Psoas muscle (tissue), 8 donors: ENCODE measurements around the gene HRH1. TPM values are rescaled to one million over a fixed set of nuclear protein-coding genes. Genes with fewer than 3 reads are reported as not detected.

Source experiments
- ATAC-seq, 4 donors: fragments of 200-7000 bp; cut with Tn5 transposase; one replicate each; pipeline ENCODE4 v1.9.1; 2020; ENCODE audit warnings: moderate library complexity in 3 of 4, mild to moderate bottlenecking in 2 of 4
- DNase-seq, 2 donors: peaks; one replicate each; pipeline ENCODE4 v3.0.0-alpha.2; 2020
- H3K27ac ChIP-seq: fragments of 200-600 bp; one replicate; pipeline ENCODE4 v1.8.0; 2022
- H3K27me3 ChIP-seq, 3 donors: fragments of 200-600 bp in 1 of 3; one replicate each; pipeline versions ENCODE4 v1.6.1 to v1.8.0; 2013 to 2022; ENCODE audit warnings: low read length in 2 of 3, mild to moderate bottlenecking in 2 of 3, moderate library complexity in 1 of 3; ENCODE audit not compliant: insufficient read depth in 3 of 3
- H3K36me3 ChIP-seq, 2 donors: fragments of 200-600 bp in 1 of 2; one replicate each; pipeline versions ENCODE4 v1.6.1 to v1.8.0; 2013 to 2022; ENCODE audit warnings: low read depth in 1 of 2, mild to moderate bottlenecking in 1 of 2, moderate library complexity in 1 of 2; ENCODE audit not compliant: insufficient read depth in 1 of 2
- H3K4me1 ChIP-seq: fragments of 200-600 bp; one replicate; pipeline ENCODE4 v1.8.0; 2022
- H3K4me3 ChIP-seq: fragments of 200-600 bp; one replicate; pipeline ENCODE4 v1.8.0; 2022; ENCODE audit warnings: mild to moderate bottlenecking
- H3K9me3 ChIP-seq: fragments of 200-600 bp; one replicate; pipeline ENCODE4 v1.8.0; 2022
- CTCF ChIP-seq: fragments of 200-600 bp; IDR thresholded peaks from one replicate; pipeline ENCODE4 v1.8.0; 2022; ENCODE audit warnings: antibody characterized with exemption
- WGBS, 3 donors: extraction: QIAGEN DNeasy Blood & Tissue Kit; methylation state at CpG; one replicate each; pipeline versions ENCODE4 v1.1.6 to v1.1.7; 2013; 5-methylcytosine and 5-hydroxymethylcytosine counted together
- intact Hi-C, 2 donors: fragments of 100-400 bp; cut with DNase I; formaldehyde crosslinking; loops; one replicate each; pipeline versions ENCODE4 v1.11.0 to v1.14.2; 2022
- polyA plus RNA-seq, 3 donors: library from polyadenylated mRNA; stranded (reverse); fragments of 200-250 nt; gene quantifications; one replicate each; pipeline ENCODE4 v1.2.3, GENCODE V29; 2013
- total RNA-seq, 4 donors: library from RNA; stranded (reverse); fragmentation: NEBNext Ultra II Directional in 2 of 4; extraction: Animal tissue kit (Norgen Biotek cat#: 25700) in 2 of 4; gene quantifications; one replicate each; pipeline versions ENCODE4 v1.2.1 to v1.2.4, GENCODE V29; 2021 to 2023
- donor health status: healthy with polysubstance abuse.
- donor health status: DM: no; HTN: no; CAD: no; lungs with moderate emphysema.
- donor health status: Bipolar disorder and iron deficiency.
- donor health status: healthy.
- donor health status: DM: yes; HTN: yes; CAD: no.
- donor health status: DM: no; HTN: no; CAD: no.
- donor health status: DM: no; HTN: no; CAD: no.
- donor health status: DM: yes; HTN: yes; CAD: no.

Gene HRH1
- total and polyA plus RNA-seq, 7 donors = 0.29 to 1.5 (median 1.2) TPM

- DNase-seq (no peak), ATAC-seq (no peak)
- H3K27ac ChIP-seq = peak overlapping the region; percentile 82
- no peak overlapping the region for H3K4me3 ChIP-seq
- WGBS, 3 donors = 88 to 93% (median 91%) methylated on average over 11 of the region's 11 CpGs
- H3K4me1 ChIP-seq = peaks cover 31% of the 10 kb centered on the region
- H3K36me3 ChIP-seq = peaks cover 0 to 3% of the 10 kb centered on the region in 2 donors
- TF ChIP-seq CTCF = no peak
- no peaks in the 10 kb centered on the region for H3K9me3 ChIP-seq
- intact Hi-C loops = no loop called here
- H3K27me3 ChIP-seq = no peaks in the 10 kb centered on the region
Observed at GRCh38 chr3:11290743-11291680, 136.7 kb downstream of the HRH1 start.

- 83 to 87% (median 85%) methylated on average over 5 of the region's 5 CpGs for WGBS, 3 donors
- H3K27ac ChIP-seq = no peak overlapping the region
- H3K36me3 ChIP-seq = no peaks in the 10 kb centered on the region
- DNase-seq = no peak
- no peak overlapping the region for H3K4me3 ChIP-seq
- no peaks in the 10 kb centered on the region for H3K9me3 ChIP-seq
- no peaks in the 10 kb centered on the region for H3K27me3 ChIP-seq
- peaks cover 30% of the 10 kb centered on the region for H3K4me1 ChIP-seq
- ATAC-seq = no peak
- no peak for TF ChIP-seq CTCF
- intact Hi-C loops = no loop called here
Observed at GRCh38 chr3:11291808-11292207, 137.5 kb downstream of the HRH1 start.

- WGBS, 3 donors = 93 to 99% (median 98%) methylated on average over 4 of the region's 4 CpGs
- H3K9me3 ChIP-seq = no peaks in the 10 kb centered on the region
Observed at GRCh38 chr3:11297126-11297525, 142.8 kb downstream of the HRH1 start.

GRCh38 chr3:11300970-11301369, 146.7 kb downstream of the HRH1 start:
- intact Hi-C loops = no loop called here
- no peak for TF ChIP-seq CTCF
- H3K36me3 ChIP-seq = peaks cover 6 to 55% of the 10 kb centered on the region in 2 donors

More at GRCh38 chr3:11297126-11297525, 142.8 kb downstream of the HRH1 start:
- Histone ChIP-seq H3K27ac (no peak overlapping the region), H3K4me3 (no peak overlapping the region), H3K27me3 (no peaks in the 10 kb centered on the region), H3K36me3 (peaks cover 4 to 37% of the 10 kb centered on the region in 2 donors), H3K4me1 (no peaks in the 10 kb centered on the region)
- TF ChIP-seq CTCF = no peak
- ATAC-seq (no peak), DNase-seq (no peak)
- intact Hi-C loops = no loop called here

More at GRCh38 chr3:11300970-11301369, 146.7 kb downstream of the HRH1 start:
- DNase-seq = no peak
- Histone ChIP-seq H3K27ac (no peak overlapping the region), H3K9me3 (no peaks in the 10 kb centered on the region), H3K27me3 (no peaks in the 10 kb centered on the region), H3K4me1 (peaks cover 7% of the 10 kb centered on the region), H3K4me3 (no peak overlapping the region)
- 95 to 98% (median 98%) methylated on average over 3 of the region's 3 CpGs for WGBS, 3 donors
- ATAC-seq = no peak
